Sigmoid colon (tissue), 7 donors: ENCODE data around the gene SRGN. TPM values are rescaled to one million over a fixed set of nuclear protein-coding genes. Genes with fewer than 3 reads are reported as not detected.

ENCODE experiments used
- DNase-seq: peaks from one replicate; pipeline ENCODE4 v3.0.0-alpha.2; 2019
- H3K27ac ChIP-seq, 4 donors: fragments of 200-600 bp; sonication (generic); one replicate each; pipeline ENCODE4 v1.5.1; 2016 to 2019; ENCODE audit warnings: mild to moderate bottlenecking in 1 of 4
- H3K27me3 ChIP-seq, 3 donors: fragments of 200-600 bp; sonication (generic); one replicate each; pipeline ENCODE4 v1.5.1; 2019; ENCODE audit warnings: mild to moderate bottlenecking in 1 of 3
- H3K36me3 ChIP-seq, 4 donors: fragments of 200-600 bp; sonication (generic); one replicate each; pipeline ENCODE4 v1.5.1; 2016 to 2019
- H3K4me1 ChIP-seq, 4 donors: fragments of 200-600 bp; sonication (generic); one replicate each; pipeline ENCODE4 v1.5.1; 2017 to 2019
- H3K4me3 ChIP-seq, 4 donors: fragments of 200-600 bp; sonication (generic); one replicate each; pipeline ENCODE4 v1.5.1; 2017 to 2019; ENCODE audit warnings: mild to moderate bottlenecking in 2 of 4, moderate library complexity in 1 of 4
- H3K9me3 ChIP-seq, 4 donors: fragments of 200-600 bp in 3 of 4; sonication (generic) in 3 of 4; one replicate each; pipeline versions ENCODE4 v1.5.1 to v1.6.1; 2013 to 2019
- EP300 ChIP-seq, 4 donors: sonication (generic); formaldehyde crosslinking; IDR thresholded peaks; one replicate each; pipeline ENCODE4 v1.6.1; 2017; ENCODE audit warnings: antibody characterized with exemption in 4 of 4
- POLR2A ChIP-seq, 2 donors: fragments of 450-650 bp; IDR thresholded peaks; one replicate each; pipeline ENCODE4 v1.6.1; 2016; ENCODE audit warnings: antibody characterized with exemption in 2 of 2, mild to moderate bottlenecking in 2 of 2, moderate library complexity in 2 of 2
- POLR2AphosphoS5 ChIP-seq, 4 donors: sonication (generic); formaldehyde crosslinking; IDR thresholded peaks; one replicate each; pipeline ENCODE4 v1.6.1; 2017; ENCODE audit warnings: antibody characterized with exemption in 4 of 4
- WGBS, 2 donors: extraction: QIAGEN DNeasy Blood & Tissue Kit; methylation state at CpG; one replicate each; pipeline ENCODE4 v1.1.7; 2013; 5-methylcytosine and 5-hydroxymethylcytosine counted together
- intact Hi-C: fragments of 100-400 bp; cut with DNase I; formaldehyde crosslinking; loops from one replicate; pipeline ENCODE4 v1.15.1; 2023
- polyA plus RNA-seq, 3 donors: library from polyadenylated mRNA; stranded (reverse); fragments of 200-250 nt; gene quantifications; one replicate each; pipeline ENCODE4 v1.2.3, GENCODE V29; 2013
- total RNA-seq, 4 donors: library from RNA; depleted of rRNA; stranded (reverse); fragments of >200 nt; gene quantifications; one replicate each; pipeline ENCODE4 v1.1.0, GENCODE V29; 2016
- TF ChIP-seq, protein P1 (sequence below), 4 experiments: fragments of 450-650 bp in 3 of 4; fragments of 200-600 bp in 1 of 4; IDR thresholded peaks; one replicate each; pipeline ENCODE4 v1.5.1; 2016 to 2019; ENCODE audit warnings: antibody characterized with exemption in 4 of 4, mild to moderate bottlenecking in 3 of 4, moderate library complexity in 2 of 4
- donor health status: healthy with polysubstance abuse.
- donor health status: Bipolar disorder and iron deficiency.
- donor health status: healthy.

SRGN gene
- total and polyA plus RNA-seq, 7 donors, result 28.2 to 140 (median 83.5) TPM

DNA sequence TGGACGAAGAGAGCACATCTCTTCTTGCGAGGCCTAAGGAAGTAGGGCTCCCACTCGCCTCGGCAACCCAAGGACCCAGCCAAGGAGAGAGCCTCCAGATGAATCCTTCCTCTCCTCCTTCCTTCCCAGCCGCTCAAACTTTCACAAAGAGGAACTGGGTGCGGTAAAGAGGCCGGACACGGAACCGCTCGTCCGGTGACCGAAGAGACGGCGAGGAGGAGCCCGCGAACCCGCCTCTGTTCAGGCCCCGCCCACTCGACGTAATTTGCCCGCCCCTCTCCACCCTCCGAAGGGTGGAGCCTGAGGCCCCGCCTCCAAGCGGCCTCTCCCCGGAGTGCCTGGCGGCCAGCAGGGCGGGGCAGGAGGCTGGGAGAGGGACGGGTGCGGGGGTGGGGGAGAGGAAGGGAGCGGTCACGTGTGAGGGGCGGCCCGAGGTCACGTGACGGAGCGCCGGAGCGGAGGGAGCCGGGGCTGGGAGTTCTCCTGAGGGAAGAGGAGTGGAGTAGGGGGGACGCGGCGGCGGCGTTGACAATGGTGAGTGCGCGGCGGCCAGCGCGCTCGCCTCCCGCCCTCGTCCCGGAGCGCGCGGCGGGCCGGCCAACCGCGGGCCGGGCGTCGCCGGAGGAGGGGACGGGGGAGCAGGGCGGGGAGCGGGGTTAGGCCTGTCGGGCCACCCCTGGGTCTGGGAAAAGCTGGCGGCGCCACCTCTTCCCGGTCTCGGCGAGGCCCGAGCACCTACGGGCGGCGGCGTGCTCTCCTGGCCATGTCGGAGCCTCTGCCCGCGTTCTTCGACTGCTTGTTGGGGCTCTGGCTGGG is 36.1 kb downstream of the SRGN start, which contains the start of gene VPS26A:
TSS of gene VPS26A (plus strand) at position 432 of the 816 bp plus-strand sequence. CDS start at position 532, 100 bp downstream.
- no peaks in the 10 kb centered on the region for H3K9me3 ChIP-seq
- no peaks in the 10 kb centered on the region for H3K27me3 ChIP-seq
- H3K27ac ChIP-seq, result peak within 1 kb of the TSS; percentile 95 to 99 (median 98)
- intact Hi-C loops, result loop anchor here (2.0 to 5.0 kb wide), 4 partner anchors 57 to 222 kb away; partner anchors contain the start of genes DDX50, KIFBP and SUPV3L1
- H3K4me3 ChIP-seq, result peak within 1 kb of the TSS; percentile 90 to 95 (median 94)
- H3K4me1 ChIP-seq, result peaks cover 0 to 23% (median 17%) of the 10 kb centered on the region in 4 donors
- H3K36me3 ChIP-seq, result no peaks in the 10 kb centered on the region
- DNase-seq, result peak; percentile 100
- WGBS, 2 donors, result 0 to 1% methylated on average over 82 of the region's 82 CpGs
- TF ChIP-seq POLR2A (IDR thresholded peaks at IDR 0.05) (peak; percentile 97), EP300 (IDR thresholded peaks at IDR 0.05) (peak in 1 of 4 donors; percentile 23), POLR2AphosphoS5 (IDR thresholded peaks at IDR 0.05) (peak; percentile 99)
- TF ChIP-seq, protein P1, sequence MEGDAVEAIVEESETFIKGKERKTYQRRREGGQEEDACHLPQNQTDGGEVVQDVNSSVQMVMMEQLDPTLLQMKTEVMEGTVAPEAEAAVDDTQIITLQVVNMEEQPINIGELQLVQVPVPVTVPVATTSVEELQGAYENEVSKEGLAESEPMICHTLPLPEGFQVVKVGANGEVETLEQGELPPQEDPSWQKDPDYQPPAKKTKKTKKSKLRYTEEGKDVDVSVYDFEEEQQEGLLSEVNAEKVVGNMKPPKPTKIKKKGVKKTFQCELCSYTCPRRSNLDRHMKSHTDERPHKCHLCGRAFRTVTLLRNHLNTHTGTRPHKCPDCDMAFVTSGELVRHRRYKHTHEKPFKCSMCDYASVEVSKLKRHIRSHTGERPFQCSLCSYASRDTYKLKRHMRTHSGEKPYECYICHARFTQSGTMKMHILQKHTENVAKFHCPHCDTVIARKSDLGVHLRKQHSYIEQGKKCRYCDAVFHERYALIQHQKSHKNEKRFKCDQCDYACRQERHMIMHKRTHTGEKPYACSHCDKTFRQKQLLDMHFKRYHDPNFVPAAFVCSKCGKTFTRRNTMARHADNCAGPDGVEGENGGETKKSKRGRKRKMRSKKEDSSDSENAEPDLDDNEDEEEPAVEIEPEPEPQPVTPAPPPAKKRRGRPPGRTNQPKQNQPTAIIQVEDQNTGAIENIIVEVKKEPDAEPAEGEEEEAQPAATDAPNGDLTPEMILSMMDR (IDR thresholded peaks at IDR 0.05), result peak in 3 of 4 experiments; percentile 5 to 8 (median 6)

DNA sequence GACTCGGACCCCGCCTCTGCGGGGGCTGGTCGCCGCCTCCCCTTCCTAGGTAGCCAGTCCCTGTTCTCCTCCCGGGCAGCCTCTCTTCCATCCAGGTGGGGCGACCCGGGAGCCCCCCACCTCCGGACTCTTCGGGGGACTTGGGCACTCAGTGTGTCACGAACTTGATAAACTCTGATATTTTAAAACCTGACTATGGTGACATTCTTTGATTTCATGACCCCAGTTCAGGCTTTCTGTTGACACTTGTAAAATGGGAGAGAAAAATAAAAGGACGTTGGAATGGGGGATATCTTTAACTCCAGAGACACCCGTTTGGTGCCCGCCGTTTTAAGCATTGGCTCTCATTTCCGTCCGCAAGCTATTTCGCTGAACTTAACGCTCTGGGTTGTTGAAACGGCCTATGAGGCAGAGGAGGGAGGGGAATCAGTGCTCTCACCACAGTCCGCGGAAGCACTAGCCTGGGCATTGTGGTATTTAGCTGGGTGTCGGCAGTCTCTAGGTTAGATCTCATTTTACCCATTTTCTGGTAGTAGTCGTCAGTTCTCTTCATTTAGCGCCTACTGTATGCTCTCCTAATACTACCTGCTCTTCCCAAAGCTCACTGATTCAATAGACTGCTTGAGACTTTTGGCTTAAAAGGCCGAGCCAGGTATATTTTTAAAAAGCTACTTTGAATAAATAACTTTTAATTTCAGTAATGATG is 36.8 kb downstream of the SRGN start:
- Histone ChIP-seq H3K4me1 (peaks cover 0 to 29% (median 17%) of the 10 kb centered on the region in 4 donors), H3K4me3 (peak overlapping the region; percentile 90 to 95 (median 94)), H3K36me3 (no peaks in the 10 kb centered on the region), H3K9me3 (no peaks in the 10 kb centered on the region), H3K27ac (peak overlapping the region; percentile 95 to 99 (median 98)), H3K27me3 (no peaks in the 10 kb centered on the region)
- intact Hi-C loops, result loop anchor here (2.0 to 5.0 kb wide), 2 partner anchors 56 to 222 kb away; partner anchors contain the start of genes DDX50 and SUPV3L1
- 0 to 1% methylated on average over 26 of the region's 26 CpGs for WGBS, 2 donors
- peak in 1 of 4 donors; percentile 56 for TF ChIP-seq POLR2AphosphoS5 (IDR thresholded peaks at IDR 0.05)
- TF ChIP-seq, protein P1 (IDR thresholded peaks at IDR 0.05), result no peak
- no peak for TF ChIP-seq POLR2A (IDR thresholded peaks at IDR 0.05)
- TF ChIP-seq EP300 (IDR thresholded peaks at IDR 0.05), result no peak
- DNase-seq, result no peak

DNA sequence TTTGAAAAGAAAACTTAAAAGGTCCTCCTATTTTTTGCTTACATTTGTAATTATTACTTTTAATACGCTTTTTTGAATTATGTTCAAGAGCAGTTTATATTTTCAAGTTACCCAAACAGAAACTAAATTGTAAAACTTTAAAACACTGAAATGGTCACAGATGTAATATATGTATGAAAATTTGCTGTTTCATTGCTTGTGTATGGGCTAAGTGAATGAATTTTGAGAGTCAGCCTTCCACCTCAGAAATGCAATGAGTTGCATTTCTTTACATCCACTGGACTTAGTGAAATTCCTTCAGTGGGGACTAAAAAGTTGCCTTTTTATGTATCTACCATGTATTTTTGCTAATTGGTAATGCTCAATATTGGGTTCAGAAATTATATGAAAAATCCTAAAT is 37.7 kb downstream of the SRGN start:
- Histone ChIP-seq H3K27me3 (no peaks in the 10 kb centered on the region), H3K4me1 (peaks cover 0 to 37% (median 20%) of the 10 kb centered on the region in 4 donors), H3K27ac (peak overlapping the region in 2 of 4 donors; percentile 95 to 98), H3K36me3 (no peaks in the 10 kb centered on the region), H3K4me3 (peak overlapping the region in 1 of 4 donors; percentile 95), H3K9me3 (no peaks in the 10 kb centered on the region)
- intact Hi-C loops, result loop anchor here (2.0 kb wide), 1 partner anchor 55 kb away; the partner anchor contains the start of gene SUPV3L1
- no peak for DNase-seq
- TF ChIP-seq POLR2AphosphoS5 (IDR thresholded peaks at IDR 0.05), result no peak
- no peak for TF ChIP-seq EP300 (IDR thresholded peaks at IDR 0.05)
- TF ChIP-seq, protein P1 (IDR thresholded peaks at IDR 0.05), result no peak
- TF ChIP-seq POLR2A (IDR thresholded peaks at IDR 0.05), result no peak
- 16 to 71% methylated on average over 1 of the region's 1 CpG for WGBS, 2 donors

DNA sequence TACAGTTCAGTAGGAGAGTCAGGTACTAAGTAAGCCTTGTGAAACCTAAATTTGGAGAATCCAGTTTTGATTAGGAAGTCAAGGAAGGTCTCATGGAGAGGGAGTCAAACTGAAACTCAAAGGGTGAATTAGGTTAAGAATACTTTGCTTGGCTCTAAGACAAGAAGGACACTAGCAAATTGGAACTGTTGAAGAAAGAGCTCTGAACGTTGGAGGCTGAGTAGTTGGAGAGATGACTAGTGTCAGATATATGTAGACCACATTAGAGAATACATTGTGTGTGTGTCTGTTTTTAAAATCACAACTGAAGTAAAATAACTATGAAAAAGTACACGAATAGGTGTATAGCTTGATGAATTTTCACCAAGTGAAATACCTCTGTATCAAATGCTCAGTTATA is 42.3 kb downstream of the SRGN start:
- no peak for DNase-seq
- H3K9me3 ChIP-seq, result no peaks in the 10 kb centered on the region
- no peaks in the 10 kb centered on the region for H3K27me3 ChIP-seq
- intact Hi-C loops, result no loop called here
- WGBS, 2 donors, result 41 to 58% methylated on average over 2 of the region's 2 CpGs
- peaks cover 0 to 21% (median 7%) of the 10 kb centered on the region in 4 donors for H3K36me3 ChIP-seq
- H3K4me1 ChIP-seq, result peaks cover 0 to 29% (median 14%) of the 10 kb centered on the region in 4 donors
- no peak overlapping the region for H3K27ac ChIP-seq
- TF ChIP-seq POLR2A (IDR thresholded peaks at IDR 0.05) (no peak), EP300 (IDR thresholded peaks at IDR 0.05) (no peak), POLR2AphosphoS5 (IDR thresholded peaks at IDR 0.05) (no peak)
- TF ChIP-seq, protein P1 (IDR thresholded peaks at IDR 0.05), result no peak
- H3K4me3 ChIP-seq, result no peak overlapping the region
